T-helper 1 cell treated with Interleukin-12 subunit alpha and Interleukin-12 subunit beta and Interleukin-4 antibody, amounts not matched to agents 30 ng/mL and 1 ng/mL, for 36 hours (primary cell): Measurements from ENCODE around the gene KIFC1. TPM values are rescaled to one million over a fixed set of nuclear protein-coding genes. Genes with fewer than 3 reads are reported as not detected.

Experiments
- intact Hi-C: fragments of 100-400 bp; cut with micrococcal nuclease; formaldehyde crosslinking; loops from one replicate; pipeline ENCODE4 v1.15.1; 2024
- total RNA-seq: library from RNA; stranded (reverse); gene quantifications from 2 replicates; pipeline ENCODE4 v1.2.3, GENCODE V29; 2022

The KIFC1 gene
- total RNA-seq, 1 donor from 2014 or later: 76.9 TPM

DNA sequence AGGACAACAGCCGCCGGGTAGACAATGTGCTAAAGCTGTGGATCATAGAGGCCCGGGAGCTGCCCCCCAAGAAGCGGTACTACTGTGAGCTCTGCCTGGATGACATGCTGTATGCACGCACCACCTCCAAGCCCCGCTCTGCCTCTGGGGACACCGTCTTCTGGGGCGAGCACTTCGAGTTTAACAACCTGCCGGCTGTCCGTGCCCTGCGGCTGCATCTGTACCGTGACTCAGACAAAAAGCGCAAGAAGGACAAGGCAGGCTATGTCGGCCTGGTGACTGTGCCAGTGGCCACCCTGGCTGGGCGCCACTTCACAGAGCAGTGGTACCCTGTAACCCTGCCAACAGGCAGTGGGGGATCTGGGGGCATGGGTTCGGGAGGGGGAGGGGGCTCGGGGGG lies 46.0 kb downstream of the KIFC1 start:
- intact Hi-C loops: no loop called here

DNA sequence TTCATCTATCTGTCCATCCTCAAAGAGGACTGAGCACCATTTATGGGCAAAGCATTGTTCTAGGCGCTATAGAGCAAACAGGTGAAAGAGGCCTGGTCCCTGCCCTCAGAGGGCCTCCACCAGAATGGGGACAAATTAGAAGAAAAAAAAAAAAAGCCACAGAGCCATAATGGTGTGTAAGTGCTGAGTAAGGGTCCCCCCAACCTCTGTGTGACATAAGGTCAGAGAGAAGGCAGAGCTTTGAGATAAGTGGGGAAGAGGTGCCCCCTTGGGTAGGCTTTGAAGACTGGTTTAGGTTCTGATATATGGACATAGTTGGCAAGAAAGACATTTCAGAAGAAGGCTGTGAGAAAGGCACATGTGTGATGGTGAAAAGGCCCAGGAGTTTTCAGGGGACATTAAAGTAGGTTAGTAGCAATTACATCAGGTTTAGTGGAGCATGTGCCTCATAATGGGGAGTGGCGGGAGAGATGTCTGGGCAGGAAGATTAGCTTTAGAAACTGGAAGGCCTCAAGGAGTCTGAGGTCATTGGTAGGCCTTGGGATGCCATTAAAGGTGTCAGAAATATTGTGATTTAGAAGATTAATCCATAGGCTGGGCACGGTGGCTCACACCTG lies 47.5 kb downstream of the KIFC1 start:
- intact Hi-C loops: no loop called here

- intact Hi-C loops: no loop called here
Measured at GRCh38 chr6:33439956-33440648, 48.5 kb downstream of the KIFC1 start.

GRCh38 chr6:33440649-33441309 lies 49.2 kb downstream of the KIFC1 start:
- intact Hi-C loops: no loop called here

GRCh38 chr6:33441457-33441856 lies 49.8 kb downstream of the KIFC1 start:
- intact Hi-C loops: no loop called here

- intact Hi-C loops: no loop called here
Measured at GRCh38 chr6:33442283-33442682, 50.7 kb downstream of the KIFC1 start.

DNA sequence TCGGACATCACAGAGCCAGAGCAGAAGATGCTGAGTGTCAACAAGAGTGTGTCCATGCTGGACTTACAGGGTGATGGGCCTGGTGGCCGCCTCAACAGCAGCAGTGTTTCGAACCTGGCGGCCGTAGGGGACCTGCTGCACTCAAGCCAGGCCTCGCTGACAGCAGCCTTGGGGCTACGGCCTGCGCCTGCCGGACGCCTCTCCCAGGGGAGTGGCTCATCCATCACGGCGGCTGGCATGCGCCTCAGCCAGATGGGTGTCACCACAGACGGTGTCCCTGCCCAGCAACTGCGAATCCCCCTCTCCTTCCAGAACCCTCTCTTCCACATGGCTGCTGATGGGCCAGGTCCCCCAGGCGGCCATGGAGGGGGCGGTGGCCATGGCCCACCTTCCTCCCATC lies 51.4 kb downstream of the KIFC1 start:
- intact Hi-C loops: no loop called here

DNA sequence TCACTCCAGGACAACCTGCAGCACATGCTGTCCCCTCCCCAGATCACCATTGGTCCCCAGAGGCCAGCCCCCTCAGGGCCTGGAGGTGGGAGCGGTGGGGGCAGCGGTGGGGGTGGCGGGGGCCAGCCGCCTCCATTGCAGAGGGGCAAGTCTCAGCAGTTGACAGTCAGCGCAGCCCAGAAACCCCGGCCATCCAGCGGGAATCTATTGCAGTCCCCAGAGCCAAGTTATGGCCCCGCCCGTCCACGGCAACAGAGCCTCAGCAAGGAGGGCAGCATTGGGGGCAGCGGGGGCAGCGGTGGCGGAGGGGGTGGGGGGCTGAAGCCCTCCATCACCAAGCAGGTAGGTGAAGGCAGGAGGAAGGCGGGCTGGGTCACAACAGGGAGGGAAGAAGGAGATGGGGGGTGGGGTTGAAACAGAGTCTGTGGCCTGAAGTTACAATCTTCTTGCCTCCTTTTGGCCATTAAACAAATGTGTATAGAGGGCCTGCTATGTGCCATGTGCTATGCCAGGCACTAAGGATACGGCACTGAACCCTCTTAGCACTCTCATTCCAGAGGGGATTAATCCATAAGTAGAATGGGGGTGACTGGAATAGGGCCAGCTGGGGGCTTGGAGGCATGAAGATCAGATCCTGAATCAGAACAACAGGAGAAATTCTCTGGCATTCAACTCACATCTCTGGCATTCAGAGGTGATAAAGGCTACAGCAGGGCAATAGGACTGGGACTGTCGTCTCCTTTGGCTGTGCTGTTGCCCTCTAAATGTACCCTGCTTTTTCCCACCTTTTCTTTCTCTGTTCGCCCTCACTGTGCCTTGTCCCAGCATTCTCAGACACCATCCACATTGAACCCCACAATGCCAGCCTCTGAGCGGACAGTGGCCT lies 52.2 kb downstream of the KIFC1 start:
- intact Hi-C loops: no loop called here

DNA sequence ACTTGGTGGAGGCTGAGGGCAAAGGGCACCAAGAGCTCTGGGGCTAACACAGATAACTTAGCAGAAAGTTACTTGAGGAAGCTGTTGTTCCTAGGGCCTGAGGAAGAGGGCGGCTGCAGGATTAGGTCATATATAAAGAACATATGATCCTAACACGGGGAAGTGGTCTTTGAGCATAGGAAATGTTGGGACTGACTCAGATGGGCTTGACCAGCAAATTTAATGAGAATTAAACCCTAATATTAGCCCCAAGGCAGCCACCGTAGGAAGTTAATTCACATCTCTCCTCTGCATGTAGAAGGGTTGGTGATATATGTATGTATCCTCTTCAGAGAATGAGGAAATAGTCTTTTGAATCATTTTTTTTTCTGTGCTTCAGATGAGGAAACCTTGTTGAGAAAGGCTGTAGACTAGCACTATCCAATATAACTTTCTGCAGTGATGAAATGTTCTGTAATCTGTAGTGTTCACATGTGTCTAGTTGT lies 53.5 kb downstream of the KIFC1 start:
- intact Hi-C loops: no loop called here

DNA sequence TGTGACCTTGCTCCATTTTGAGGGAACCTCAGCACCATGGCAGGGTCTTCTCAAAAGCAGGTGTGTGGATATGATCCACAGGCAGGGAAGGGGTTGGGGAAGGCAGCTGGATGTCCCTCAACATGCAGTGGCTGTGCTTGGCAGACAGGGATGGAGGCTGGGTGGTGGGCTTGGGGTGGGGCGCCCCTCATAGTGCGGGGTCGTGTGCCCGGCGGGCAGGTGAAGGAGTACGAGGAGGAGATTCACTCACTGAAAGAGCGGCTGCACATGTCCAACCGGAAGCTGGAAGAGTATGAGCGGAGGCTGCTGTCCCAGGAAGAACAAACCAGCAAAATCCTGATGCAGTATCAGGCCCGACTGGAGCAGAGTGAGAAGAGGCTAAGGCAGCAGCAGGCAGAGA lies 54.7 kb downstream of the KIFC1 start:
- intact Hi-C loops: no loop called here

DNA sequence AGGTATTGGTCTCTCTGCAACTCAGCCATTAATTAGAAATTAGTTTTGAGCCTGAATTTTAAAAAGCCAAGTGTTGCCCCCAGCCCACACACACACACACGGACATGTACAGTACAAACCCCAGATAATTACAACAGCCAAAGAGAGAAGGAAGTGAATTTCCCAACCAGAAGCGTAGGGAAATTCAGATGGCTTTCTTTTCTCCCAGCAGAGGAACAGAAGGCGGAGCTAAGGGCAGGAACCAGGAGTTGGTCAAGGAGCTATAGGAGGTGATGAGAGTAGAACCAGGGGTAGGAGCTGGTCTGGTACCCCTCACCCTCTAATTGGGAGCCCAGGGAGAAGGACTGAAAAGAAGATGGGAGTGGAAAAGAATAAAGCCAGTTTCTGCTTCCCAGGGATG lies 58.8 kb downstream of the KIFC1 start:
- intact Hi-C loops: loop anchor here (5.0 kb wide), 1 partner anchor 172 kb away; the partner anchor contains the start of gene ITPR3

DNA sequence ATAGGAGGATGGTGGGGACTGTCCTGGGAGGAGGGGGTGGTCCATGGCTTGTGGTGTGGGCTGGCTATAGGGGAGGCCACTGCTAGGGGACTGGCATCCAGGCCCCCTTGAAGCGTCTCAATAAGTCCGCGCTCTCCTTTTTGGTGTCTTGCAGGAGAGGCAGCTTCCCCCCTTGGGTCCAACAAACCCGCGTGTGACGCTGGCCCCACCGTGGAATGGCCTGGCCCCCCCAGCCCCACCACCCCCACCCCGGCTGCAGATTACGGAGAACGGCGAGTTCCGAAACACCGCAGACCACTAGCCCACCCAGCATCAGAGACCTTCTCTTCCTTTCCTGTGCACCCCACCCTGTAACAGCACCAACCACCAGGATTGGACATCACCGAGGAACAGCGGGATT lies 60.0 kb downstream of the KIFC1 start:
- intact Hi-C loops: loop anchor here (5.0 kb wide), 1 partner anchor 171 kb away; the partner anchor contains the start of gene ITPR3

- intact Hi-C loops: loop anchor here (5.0 kb wide), 1 partner anchor 170 kb away; the partner anchor contains the start of gene ITPR3
Measured at GRCh38 chr6:33452496-33452895, 60.9 kb downstream of the KIFC1 start.

- intact Hi-C loops: loop anchor here (1.0 to 5.0 kb wide), 16 partner anchors 22 to 253 kb away; partner anchors contain the start of genes BAK1, CUTA, ITPR3 and KIFC1
Measured at GRCh38 chr6:33453393-33454008, 61.9 kb downstream of the KIFC1 start.

GRCh38 chr6:33454009-33454946 lies 62.7 kb downstream of the KIFC1 start, which contains the start of gene ZBTB9:
TSS of gene ZBTB9 (plus strand) at chr6:33454576. CDS start at chr6:33455101, 525 bp downstream.
- intact Hi-C loops: loop anchor here (1.0 to 5.0 kb wide), 16 partner anchors 23 to 254 kb away; partner anchors contain the start of genes BAK1, CUTA, ITPR3 and KIFC1

DNA sequence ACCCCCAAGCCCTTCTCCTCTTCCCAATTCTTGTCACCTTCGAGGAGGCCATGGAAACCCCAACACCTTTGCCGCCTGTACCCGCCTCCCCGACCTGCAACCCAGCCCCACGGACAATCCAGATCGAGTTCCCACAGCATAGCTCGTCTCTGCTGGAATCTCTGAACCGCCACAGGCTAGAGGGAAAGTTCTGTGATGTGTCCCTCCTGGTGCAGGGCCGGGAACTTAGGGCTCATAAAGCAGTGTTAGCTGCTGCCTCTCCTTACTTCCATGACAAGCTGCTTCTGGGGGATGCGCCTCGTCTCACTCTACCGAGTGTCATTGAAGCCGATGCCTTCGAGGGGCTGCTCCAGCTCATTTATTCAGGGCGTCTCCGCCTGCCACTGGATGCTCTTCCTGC lies 63.4 kb downstream of the KIFC1 start:
- intact Hi-C loops: loop anchor here (2.0 kb wide), 1 partner anchor 36 kb away; the partner anchor contains the start of gene CUTA

DNA sequence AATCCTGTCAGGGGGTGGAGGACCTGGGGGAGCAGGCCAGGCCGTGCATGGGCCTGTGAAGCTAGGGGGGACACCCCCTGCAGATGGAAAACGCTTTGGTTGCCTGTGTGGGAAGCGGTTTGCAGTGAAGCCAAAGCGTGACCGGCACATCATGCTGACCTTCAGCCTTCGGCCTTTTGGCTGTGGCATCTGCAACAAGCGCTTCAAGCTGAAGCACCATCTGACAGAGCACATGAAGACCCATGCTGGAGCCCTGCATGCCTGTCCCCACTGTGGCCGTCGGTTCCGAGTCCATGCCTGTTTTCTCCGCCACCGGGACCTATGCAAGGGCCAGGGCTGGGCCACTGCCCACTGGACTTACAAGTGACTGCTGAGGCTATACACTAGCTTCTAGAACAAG lies 64.5 kb downstream of the KIFC1 start:
- intact Hi-C loops: no loop called here

DNA sequence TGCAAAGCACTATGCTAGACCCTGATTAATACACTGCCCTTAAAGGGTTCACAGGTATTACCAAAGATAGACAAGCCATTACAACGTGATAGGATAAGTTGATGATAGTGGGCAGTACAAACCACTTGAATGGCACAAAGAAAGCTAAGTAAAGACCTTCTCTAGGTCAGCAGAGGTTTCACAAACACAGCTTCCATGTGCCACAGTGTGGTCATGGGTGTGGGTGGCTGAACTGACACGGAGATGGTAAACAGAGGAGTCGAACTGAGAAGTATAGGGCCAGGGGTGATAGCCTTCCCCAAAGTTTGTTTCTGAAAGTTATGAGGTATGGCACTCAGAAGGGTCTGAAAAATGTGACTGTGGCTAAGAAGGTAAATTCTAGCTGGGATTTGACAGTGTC lies 67.1 kb downstream of the KIFC1 start:
- intact Hi-C loops: no loop called here

- intact Hi-C loops: no loop called here
Measured at GRCh38 chr6:33459226-33459625, 67.6 kb downstream of the KIFC1 start.
